B cell (primary cell): ENCODE measurements around the gene ZNRF2.

Experiments used
- EZH2 ChIP-seq: IDR thresholded peaks from 2 replicates; pipeline ENCODE4 v1.6.1; 2012; ENCODE audit warnings: borderline replicate concordance, low read depth, mild to moderate bottlenecking, moderate library complexity, low read length; ENCODE audit not compliant: insufficient read depth, poor library complexity, severe bottlenecking
- TF ChIP-seq, protein P1 (sequence below): fragments of 200-600 bp; IDR thresholded peaks from one replicate; pipeline ENCODE4 v1.8.0; 2022; ENCODE audit warnings: antibody characterized with exemption, mild to moderate bottlenecking

DNA sequence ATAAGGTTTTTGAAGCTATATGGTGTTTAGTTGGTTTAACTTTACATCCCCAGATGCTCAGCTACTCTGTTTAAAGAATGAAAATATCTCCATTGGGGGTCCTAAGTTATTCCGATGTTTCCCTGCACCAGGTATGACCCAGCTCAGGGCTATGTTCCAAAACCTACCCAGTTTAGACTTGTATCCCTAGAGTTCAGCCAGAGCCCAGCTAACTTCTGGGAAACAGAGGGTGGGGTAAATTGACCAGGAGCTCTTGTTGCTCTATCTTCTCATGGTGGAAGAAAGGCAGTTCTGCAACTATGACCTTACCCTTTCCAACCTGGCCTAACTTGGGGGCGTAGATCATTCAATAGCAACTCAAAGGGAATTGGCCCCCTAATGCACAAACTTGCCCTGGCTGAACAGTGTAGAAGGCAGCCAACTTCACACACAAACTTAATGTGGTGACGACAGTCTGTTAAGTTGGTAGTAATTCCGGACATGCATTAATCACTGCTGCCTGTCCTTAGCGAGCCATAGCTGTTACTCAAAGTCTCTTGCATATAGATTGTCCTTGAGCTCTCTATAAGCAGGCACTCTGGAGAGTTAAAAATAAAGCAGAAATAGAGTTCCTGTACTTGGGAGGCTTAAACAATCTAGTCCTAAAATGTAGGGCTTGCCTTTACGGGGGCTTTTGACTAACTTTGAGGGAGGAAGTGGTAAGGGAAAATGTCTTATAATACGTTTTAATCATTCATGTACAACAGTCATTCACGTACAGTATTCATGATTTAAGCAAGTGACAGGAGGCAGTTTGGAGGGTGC lies 5.3 kb upstream of the ZNRF2 start:
- TF ChIP-seq, protein P1, sequence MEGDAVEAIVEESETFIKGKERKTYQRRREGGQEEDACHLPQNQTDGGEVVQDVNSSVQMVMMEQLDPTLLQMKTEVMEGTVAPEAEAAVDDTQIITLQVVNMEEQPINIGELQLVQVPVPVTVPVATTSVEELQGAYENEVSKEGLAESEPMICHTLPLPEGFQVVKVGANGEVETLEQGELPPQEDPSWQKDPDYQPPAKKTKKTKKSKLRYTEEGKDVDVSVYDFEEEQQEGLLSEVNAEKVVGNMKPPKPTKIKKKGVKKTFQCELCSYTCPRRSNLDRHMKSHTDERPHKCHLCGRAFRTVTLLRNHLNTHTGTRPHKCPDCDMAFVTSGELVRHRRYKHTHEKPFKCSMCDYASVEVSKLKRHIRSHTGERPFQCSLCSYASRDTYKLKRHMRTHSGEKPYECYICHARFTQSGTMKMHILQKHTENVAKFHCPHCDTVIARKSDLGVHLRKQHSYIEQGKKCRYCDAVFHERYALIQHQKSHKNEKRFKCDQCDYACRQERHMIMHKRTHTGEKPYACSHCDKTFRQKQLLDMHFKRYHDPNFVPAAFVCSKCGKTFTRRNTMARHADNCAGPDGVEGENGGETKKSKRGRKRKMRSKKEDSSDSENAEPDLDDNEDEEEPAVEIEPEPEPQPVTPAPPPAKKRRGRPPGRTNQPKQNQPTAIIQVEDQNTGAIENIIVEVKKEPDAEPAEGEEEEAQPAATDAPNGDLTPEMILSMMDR, result no peak
- no peak for TF ChIP-seq EZH2
